HG02884 (cell line): ENCODE results near the gene KNG1.
"Not testable (repeated sequence)": the region's sequence is repeated elsewhere in the genome, so short reads cannot be mapped to it uniquely, and the experiment has no call there.

Experiments
- ATAC-seq: cut with Tn5 transposase; IDR thresholded peaks from one replicate; pipeline ENCODE4 v1.9.1; 2021; ENCODE audit warnings: mild to moderate bottlenecking, moderate library complexity; ENCODE audit not compliant: unreplicated experiment

The KNG1 gene

GRCh38 chr3:186708983-186709679, 8.0 kb upstream of the KNG1 start:
- ATAC-seq: no peak

GRCh38 chr3:186710694-186711093, 6.5 kb upstream of the KNG1 start:
- not testable (repeated sequence) for ATAC-seq

DNA sequence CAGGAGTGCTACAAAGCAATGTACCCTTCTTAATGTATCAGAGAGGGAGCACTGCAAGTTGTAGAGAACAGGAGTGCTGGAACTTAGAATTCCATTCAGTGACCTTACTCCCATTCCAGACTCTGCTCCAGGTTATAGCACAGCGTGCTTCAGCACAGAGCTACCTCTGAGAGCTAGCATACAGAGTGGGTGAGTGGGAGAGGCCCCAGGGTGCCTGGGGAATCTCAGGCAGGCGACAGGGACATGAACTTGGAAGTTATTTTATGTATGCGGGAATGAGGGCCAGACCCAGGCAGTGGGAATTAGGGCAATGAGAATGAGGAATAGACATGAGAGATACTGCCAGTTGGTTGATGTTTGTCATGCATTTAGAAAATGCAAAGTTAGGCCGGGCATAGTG, 3.7 kb upstream of the KNG1 start:
- ATAC-seq: no peak

DNA sequence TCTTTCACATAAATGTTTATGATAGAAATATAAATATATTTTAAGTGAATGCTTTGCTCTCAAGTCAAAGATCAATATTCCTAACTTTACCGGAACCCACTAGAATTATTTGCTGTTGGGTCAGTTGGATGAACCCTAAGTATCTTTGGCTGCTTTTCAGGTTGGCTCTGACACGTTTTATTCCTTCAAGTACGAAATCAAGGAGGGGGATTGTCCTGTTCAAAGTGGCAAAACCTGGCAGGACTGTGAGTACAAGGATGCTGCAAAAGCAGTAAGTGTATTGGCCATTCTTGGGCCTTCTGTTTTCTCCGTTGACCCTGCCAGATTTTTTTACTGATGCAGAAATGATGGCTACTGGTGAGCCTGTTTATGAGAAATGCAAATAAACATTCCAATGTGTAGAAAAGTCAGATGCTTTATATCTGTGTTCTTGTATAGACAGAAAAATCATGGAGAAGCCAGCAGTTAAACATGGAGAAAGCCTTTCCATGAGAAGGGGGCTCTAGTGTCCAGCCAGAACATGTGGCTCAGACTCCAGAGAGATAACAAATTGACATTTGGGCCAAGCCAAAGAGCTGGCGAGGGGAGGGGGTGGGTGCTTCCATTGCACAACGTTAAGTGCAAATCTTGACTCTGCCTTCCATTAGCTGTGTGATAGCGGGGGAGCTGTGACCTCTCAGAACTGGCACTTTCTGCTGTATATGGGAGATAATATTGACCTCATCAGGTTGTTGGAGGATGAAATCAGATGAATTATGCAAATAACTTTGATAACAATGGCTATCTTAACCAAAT, 3.0 kb downstream of the KNG1 start:
- ATAC-seq: no peak

DNA sequence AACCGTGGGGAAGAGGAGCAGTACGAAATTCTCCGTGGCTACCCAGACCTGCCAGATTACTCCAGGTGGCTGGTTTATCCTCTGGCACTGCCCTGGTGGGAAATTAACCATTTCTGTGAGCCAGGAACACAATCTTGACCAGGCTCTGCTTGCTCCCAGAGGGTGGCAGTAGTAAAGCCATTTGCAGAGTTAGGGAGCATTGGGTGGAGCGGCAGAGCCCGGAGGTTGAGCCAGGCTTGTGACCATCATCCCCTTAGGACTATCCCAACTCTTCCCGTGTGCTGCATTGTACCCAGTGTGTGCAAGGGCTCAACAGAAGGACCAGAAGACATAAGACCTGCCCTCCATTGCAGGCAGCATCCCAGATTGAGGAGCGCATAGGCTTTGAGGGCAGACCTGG, 5.3 kb downstream of the KNG1 start:
- no peak for ATAC-seq

DNA sequence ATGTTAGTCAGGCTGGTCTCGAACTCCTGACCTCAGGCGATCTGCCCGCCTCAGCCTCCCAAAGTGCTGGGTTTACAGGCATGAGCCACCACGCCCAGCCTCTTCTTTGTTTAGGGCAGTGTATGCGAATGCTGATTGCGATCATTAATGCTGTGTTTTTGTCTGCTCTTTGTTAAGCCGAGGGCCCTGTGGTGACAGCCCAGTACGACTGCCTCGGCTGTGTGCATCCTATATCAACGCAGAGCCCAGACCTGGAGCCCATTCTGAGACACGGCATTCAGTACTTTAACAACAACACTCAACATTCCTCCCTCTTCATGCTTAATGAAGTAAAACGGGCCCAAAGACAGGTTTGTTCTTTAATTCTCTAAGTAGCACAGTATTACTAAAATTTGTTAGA, 7.8 kb downstream of the KNG1 start:
- ATAC-seq: no peak

DNA sequence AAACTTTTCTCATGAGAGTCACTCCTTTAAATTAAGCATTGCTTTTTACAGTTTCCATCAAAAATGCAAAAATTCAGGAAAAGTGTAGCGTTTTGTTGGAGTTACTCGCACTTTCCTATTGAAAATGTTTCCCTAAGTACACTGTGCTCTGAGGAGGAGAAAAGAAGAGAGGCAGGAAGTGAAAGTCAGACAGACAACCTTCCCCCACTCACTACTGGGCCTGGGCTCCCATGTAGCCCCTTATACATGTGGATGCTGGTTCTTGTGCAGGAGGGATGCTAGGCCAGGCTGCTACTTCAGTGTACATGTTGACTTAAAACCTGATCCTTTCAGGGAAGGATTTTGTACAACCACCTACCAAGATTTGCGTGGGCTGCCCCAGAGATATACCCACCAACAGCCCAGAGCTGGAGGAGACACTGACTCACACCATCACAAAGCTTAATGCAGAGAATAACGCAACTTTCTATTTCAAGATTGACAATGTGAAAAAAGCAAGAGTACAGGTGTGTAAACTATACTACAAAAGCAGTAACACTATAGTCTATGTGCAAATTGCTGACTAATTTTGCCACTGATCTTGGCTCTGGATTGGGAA, 15.1 kb downstream of the KNG1 start:
- no peak for ATAC-seq

DNA sequence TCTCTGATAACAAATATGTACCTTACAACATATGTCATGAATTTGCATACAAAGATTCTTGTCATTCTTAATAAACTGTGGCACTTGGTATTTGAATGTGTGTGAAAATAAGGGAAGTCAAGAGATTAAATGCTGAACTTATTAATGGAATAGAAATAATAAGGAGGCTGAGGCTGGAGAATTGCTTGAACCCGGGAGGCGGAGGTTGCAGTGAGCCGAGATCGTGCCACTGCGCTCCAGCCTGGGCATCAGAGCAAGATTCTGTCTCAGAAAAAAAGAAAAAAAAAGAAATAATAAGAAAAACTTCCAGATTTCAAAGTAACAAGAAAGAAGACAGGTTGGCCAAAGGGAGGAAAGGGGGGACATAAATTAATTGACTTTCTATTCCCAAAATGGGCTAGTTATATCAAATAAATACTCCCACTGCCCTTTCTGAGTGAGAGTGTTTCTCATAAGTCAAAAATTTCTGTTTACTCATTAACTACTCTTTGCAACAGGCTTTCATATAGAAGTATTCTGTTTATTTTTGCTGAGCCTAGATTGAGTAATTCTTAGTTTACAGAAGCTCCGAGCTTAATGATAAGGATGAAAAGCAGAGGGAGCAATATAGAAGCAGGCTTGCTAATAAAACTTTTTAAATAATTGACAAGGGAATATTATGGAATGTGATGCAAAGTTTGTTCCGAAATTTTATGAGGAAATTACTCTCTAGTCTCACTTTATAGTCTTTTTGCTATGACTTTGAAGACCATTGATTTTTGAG, 25.6 kb downstream of the KNG1 start:
- no peak for ATAC-seq

- ATAC-seq: no peak
Observed at GRCh38 chr3:186743666-186744065, 26.5 kb downstream of the KNG1 start.

- ATAC-seq: no peak
Observed at GRCh38 chr3:186746008-186746407, 28.8 kb downstream of the KNG1 start.

DNA sequence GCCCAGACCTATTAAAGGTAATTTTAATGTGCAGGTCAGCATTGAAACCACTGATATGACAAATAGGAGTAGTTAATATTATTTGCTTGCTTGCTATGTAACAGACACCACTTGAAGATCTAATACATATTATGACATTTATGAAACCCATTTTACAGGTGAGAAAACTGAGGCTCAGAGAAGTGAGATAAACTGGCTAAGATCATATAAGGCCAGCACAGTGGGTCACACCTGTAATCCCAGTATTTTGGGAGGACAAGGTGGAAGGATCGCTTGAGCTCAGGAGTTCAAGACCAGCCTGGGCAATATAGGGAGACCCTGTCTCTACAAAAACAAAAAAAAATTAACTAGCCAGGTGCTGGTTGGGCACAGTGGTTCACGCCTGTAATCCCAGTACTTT, 33.2 kb downstream of the KNG1 start:
- no peak for ATAC-seq

- no peak for ATAC-seq
Observed at GRCh38 chr3:186751480-186751879, 34.3 kb downstream of the KNG1 start.

- no peak for ATAC-seq
Observed at GRCh38 chr3:186754006-186754405, 36.8 kb downstream of the KNG1 start.

DNA sequence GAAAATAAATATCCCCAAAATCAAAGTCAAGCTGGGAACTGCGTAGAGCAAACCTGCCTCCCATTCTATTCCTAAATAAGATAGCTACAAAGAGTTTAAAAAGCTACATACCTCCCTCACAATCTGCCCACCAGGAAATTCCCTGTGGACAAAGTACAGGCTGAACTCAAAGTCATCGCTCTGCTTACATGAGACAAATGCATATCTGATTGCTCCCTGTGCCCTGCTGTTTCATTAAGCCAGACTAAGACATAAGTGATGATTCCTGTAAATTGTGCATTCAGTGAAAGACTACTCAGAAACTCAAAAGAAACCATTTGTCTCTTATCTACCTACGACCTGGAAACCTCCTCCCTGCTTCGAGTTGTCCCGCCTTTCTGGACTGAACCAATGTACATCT, 37.7 kb downstream of the KNG1 start:
- no peak for ATAC-seq

DNA sequence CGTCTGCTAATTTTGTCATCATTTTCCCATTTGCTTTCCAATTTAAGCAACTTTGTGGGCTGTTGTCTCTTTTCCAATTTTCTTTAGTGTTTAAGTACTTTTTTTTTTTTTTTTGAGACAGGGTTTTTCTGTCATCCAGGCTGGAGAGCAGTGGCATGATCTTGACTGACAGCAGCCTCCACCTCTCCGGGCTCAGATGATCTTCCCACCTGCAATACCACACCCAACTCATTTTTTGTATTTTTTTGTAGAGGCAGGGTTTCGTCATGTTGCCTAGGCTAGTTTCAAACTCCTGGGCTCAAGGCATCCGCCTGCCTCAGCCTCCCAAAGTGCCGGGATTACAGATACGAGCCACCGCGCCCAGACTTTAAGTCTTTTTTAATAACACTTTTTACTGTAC, 40.1 kb downstream of the KNG1 start:
- no peak for ATAC-seq

DNA sequence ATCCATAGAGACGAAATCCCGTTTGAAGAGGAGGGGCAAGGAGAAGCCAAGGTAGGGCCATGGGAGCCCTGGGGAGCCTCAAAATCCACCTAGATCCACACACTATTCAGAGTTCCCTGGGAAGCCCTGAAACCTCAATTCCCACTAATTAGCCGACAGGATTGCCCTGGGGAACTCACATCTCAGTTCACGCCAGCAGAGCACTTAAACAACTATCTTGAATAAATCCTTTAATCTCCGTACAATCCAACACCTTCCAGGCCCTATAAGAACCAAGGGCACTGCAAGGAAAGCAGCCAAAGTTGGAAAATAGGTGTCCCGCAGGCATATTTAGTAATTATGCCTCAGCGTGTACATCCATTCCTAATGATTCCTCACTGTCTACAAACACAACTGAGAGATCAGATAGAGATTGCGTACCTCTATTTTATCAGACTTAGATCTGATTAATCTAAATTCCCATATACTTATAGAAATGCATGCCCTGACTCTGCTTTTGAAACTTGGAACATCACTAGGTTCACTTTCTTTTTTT, 40.6 kb downstream of the KNG1 start:
- ATAC-seq: no peak

DNA sequence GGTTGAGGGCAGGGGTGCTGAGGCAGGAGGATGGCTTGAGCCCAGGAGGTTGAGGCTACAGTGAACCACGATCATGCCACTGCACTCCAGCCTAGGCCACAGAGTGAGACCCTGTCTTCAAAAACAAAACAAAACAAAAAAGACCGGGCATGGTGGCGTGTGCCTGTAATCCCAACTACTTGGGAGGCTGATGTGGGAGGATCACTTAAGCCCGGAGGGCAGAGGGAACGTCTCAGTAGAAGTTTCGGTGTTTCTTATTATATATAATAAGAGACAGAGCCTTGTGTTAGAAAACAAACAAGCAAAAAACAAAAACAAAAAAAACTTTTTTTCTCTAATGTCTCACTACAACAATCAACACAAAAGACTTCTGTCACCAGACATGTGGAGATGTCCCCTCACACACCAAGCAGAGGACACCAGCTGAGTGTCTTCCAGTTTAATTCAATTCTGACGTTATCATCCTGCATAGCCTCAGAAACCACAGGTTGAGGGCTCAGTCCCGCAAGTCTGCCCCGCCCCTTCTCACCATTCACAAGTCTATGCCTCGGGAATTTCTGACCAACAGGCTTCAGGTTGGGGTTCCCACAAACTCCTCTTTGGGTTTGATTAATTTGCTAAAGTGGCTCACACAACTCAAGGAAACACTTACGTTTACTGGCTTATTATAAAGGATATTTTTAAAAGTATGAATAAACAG, 42.2 kb downstream of the KNG1 start:
- ATAC-seq: no peak

DNA sequence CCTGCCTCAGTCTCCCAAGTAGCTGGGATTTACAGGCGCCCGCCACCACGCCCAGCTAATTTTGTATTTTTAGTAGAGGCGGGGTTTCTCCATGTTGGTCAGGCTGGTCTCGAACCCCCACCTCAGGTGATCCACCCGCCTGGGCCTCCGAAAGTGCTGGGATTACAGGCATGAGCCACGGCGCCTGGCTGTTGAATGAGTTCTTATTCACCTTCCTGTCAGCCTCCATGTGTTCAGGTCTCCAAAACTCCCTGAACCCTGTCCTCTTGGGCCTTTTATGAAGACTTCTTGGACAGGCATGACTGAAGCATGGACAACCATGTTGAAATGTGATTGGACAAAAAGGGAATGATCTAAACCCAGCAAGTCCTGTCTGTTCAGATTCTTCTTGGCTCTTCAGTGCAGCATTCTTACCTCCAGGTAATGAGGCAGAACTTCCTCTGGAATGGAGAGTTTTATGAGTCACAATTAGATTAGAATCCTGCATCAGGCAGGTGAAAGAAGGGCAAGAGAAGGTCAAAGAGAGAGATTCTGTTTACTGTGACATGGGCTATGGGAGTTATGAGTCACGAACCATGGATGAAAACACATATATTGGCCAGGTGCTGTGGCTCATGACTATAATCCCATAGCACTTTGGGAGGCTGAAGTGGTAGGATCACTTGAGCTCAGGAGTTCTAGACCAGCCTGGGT, 43.1 kb downstream of the KNG1 start:
- ATAC-seq: no peak

DNA sequence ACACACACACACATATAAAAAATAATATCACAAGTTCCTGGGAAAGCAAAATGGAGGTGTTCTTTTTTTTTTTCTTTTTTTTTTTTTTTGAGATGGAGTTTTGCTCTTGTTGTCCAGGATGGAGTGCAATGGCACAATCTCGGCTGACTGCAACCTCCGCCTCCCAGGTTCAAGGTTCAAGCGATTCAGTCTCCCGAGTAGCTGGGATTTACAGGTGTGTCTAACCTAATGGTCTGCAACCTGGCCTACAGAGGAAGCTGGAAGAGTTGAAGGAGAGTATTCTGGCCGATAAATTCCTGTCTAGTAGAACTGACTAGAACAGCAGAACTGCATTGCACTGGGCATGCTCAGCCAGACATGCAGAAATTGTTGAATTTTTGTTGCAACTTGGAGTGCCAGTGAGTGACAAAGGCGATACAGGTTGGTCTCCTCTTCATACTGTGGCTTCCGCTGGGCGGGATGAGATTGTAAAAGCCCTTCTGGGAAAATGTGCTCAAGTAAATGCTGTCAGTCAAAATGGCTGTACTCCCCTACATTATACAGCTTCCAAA, 43.8 kb downstream of the KNG1 start:
- ATAC-seq: no peak

DNA sequence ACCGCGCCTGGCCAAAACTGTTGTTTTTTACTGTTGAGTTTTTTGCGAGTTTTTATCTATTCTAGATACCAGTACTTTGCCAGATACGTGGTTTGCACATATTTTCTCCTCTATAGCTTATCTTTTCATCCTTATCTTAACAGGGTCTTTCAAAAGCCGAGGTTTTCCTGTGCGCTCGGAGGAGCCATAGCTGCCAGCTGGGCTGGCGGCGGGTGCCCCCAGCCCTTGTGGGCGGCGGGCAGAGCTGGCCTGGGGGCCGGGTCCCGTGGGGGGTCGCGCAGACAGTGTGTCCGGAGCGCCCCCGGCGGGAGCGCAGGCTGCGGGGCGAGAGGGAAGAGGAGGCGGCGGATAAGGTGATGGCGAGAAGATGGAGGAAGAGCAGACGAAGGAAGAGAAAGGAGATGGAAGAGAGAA, 55.1 kb downstream of the KNG1 start:
- peak; percentile 25 for ATAC-seq
